HepG2 (cell line): ENCODE results near the gene GIPC1. TPM values are rescaled to one million over a fixed set of nuclear protein-coding genes. Genes with fewer than 3 reads are reported as not detected.

ENCODE experiments used
- ATAC-seq: fragments of 200-7000 bp; cut with Tn5 transposase; 3 replicates; pipeline ENCODE4 v1.9.1; 2020; ENCODE audit warnings: mild to moderate bottlenecking, moderate library complexity
- BruUV-seq: library from RNA; stranded (reverse); fragments of 400-500 nt; replicated peaks from 2 replicates; lab custom pipeline; 2021; lab: Mats Ljungman, UMichigan
- CTCF ChIA-PET: fragments of 300-600 bp; formaldehyde crosslinking; extraction: SDS; loops from one replicate; lab custom pipeline; 2021; ENCODE audit warnings: low total read pairs, inconsistent platforms, low intra/inter-chr PET ratio; lab: Yijun Ruan, JAX
- POLR2A ChIA-PET: fragments of 350-600 bp; sonication (Branson Sonifier 250); formaldehyde crosslinking; loops from one replicate; lab custom pipeline; 2020; ENCODE audit warnings: antibody characterized with exemption, inconsistent platforms; lab: Yijun Ruan, JAX
- DNase-seq: peaks from one replicate; pipeline ENCODE4 v3.0.0-alpha.2; 2015; ENCODE audit warnings: low spot score
- FAIRE-seq: peaks from 3 replicates; lab custom pipeline; 2011; peaks lifted over from hg19 to GRCh38; lab: Jason Lieb, UNC
- H2AFZ ChIP-seq: one replicate; pipeline ENCODE4 v1.6.1; 2011; ENCODE audit warnings: low read length, inconsistent platforms
- H3K27ac ChIP-seq: fragments of 300-600 bp; 3 replicates; pipeline ENCODE4 v1.8.0; 2011; ENCODE audit warnings: mixed run types, mild to moderate bottlenecking, mixed read lengths, low read length, inconsistent platforms; ENCODE audit not compliant: insufficient read depth; ENCODE audit errors: extremely low read length
- H3K27me3 ChIP-seq, 2 experiments: fragments of 200-600 bp in 1 of 2; 2 replicates in 1 of 2; 3 replicates in 1 of 2; pipeline versions ENCODE4 v1.6.0 to v1.8.0; 2011; ENCODE audit warnings: low read length in 2 of 2, mild to moderate bottlenecking in 2 of 2, moderate library complexity in 2 of 2, inconsistent platforms in 1 of 2; ENCODE audit not compliant: insufficient read depth in 2 of 2, control insufficient read depth in 1 of 2
- H3K36me3 ChIP-seq, 2 experiments: fragments of 200-600 bp in 1 of 2; replicated peaks in 1 of 2; 2 replicates in 1 of 2; 3 replicates in 1 of 2; pipeline versions ENCODE4 v1.5.1 to v1.8.0; 2011; ENCODE audit warnings: low read length in 2 of 2, inconsistent platforms in 1 of 2; ENCODE audit not compliant: insufficient read depth in 2 of 2, control insufficient read depth in 1 of 2
- H3K4me1 ChIP-seq: 2 replicates; pipeline ENCODE4 v1.5.1; 2012; ENCODE audit warnings: low read length, inconsistent platforms; ENCODE audit not compliant: insufficient read depth
- H3K4me2 ChIP-seq: 2 replicates; pipeline ENCODE4 v1.6.0; 2011; ENCODE audit warnings: low read depth, low read length, inconsistent platforms
- H3K4me3 ChIP-seq, 3 experiments: fragments of 200-600 bp in 1 of 3; sonication (generic), shearing (Covaris generic) in 1 of 3; replicated peaks in 1 of 3; 2 replicates each; pipeline ENCODE4 v1.5.1; 2011 to 2016; ENCODE audit warnings: low read length in 3 of 3, inconsistent platforms in 2 of 3, low read depth in 2 of 3, mild to moderate bottlenecking in 2 of 3, control low read depth in 1 of 3, mixed read lengths in 1 of 3; ENCODE audit not compliant: insufficient read depth in 1 of 3
- H3K79me2 ChIP-seq: one replicate; pipeline ENCODE4 v1.6.1; 2011; ENCODE audit warnings: low read length, inconsistent platforms; ENCODE audit not compliant: insufficient read depth
- H3K9ac ChIP-seq: 2 replicates; pipeline ENCODE4 v1.6.0; 2011; ENCODE audit warnings: mild to moderate bottlenecking, low read depth, low read length, inconsistent platforms; ENCODE audit not compliant: insufficient read depth
- H3K9me3 ChIP-seq: 2 replicates; pipeline ENCODE4 v1.5.1; 2012; ENCODE audit warnings: mild to moderate bottlenecking, low read length
- H4K20me1 ChIP-seq: 2 replicates; pipeline ENCODE4 v1.6.0; 2011; ENCODE audit warnings: inconsistent platforms, mild to moderate bottlenecking, low read length, moderate library complexity; ENCODE audit not compliant: insufficient read depth
- ASH2L ChIP-seq: fragments of 300-600, 200-600 bp; sonication (generic); IDR thresholded peaks from 2 replicates; pipeline ENCODE4 v1.7.0; 2017; ENCODE audit warnings: low read depth, mild to moderate bottlenecking, moderate library complexity, mixed read lengths, low read length; ENCODE audit not compliant: insufficient read length
- ETV6 ChIP-seq: sonication (generic); formaldehyde crosslinking; conservative IDR thresholded peaks from 2 replicates; pipeline ENCODE4 v1.4.0; 2020; ENCODE audit warnings: missing genetic modification reagents
- FOSL2 ChIP-seq: sonication (generic); formaldehyde crosslinking; IDR thresholded peaks from 2 replicates; pipeline ENCODE4 v1.4.0; 2020; ENCODE audit warnings: missing genetic modification reagents
- FOXA1 ChIP-seq, 2 experiments: fragments of 450-650 bp in 1 of 2; sonication (generic) in 1 of 2; formaldehyde crosslinking in 1 of 2; IDR thresholded peaks; 2 replicates each; pipeline versions ENCODE4 v1.4.0 to v1.6.1; 2016 to 2020; ENCODE audit warnings: missing genetic modification reagents in 1 of 2
- FOXC1 ChIP-seq: sonication (generic); formaldehyde crosslinking; IDR thresholded peaks from 2 replicates; pipeline ENCODE4 v1.8.0; 2022; ENCODE audit warnings: mild to moderate bottlenecking, missing genetic modification reagents, borderline replicate concordance
- PPARG ChIP-seq: conservative IDR thresholded peaks from 2 replicates; pipeline ENCODE4 v1.6.1; 2016; ENCODE audit warnings: missing biosample characterization, missing genetic modification reagents
- ZNF468 ChIP-seq: sonication (generic); formaldehyde crosslinking; IDR thresholded peaks from 2 replicates; pipeline ENCODE4 v1.8.0; 2022; ENCODE audit warnings: mild to moderate bottlenecking, moderate library complexity, missing genetic modification reagents
- ZNF768 ChIP-seq: sonication (generic); formaldehyde crosslinking; IDR thresholded peaks from 2 replicates; pipeline ENCODE4 v1.4.0; 2020; ENCODE audit warnings: missing genetic modification reagents
- WGBS: methylation state at CpG from one replicate; pipeline ENCODE4 v1.1.6; 2017; ENCODE audit warnings: low lambda C conversion rate; 5-methylcytosine and 5-hydroxymethylcytosine counted together
- in situ Hi-C: cut with HindIII; loops from 2 replicates; pipeline ENCODE4 v1.10.0; 2017; ENCODE audit warnings: low pct_unique_long_range_greater_than_20kb; ENCODE audit not compliant: extremely low pct_ligation_motif_present
- intact Hi-C: fragments of 100-400 bp; cut with micrococcal nuclease; formaldehyde crosslinking; loops from one replicate; pipeline ENCODE4 v1.10.0; 2022; ENCODE audit not compliant: unreplicated experiment
- polyA plus RNA-seq, 8 experiments: library from polyadenylated mRNA; depleted of rRNA in 3 of 8; stranded (reverse) in 7 of 8; unstranded in 1 of 8; fragments of >200 nt; fragmentation: Illumina TruSeq in 4 of 8; extraction: Trizol in 4 of 8; gene quantifications; 2 replicates each; pipeline versions ENCODE4 v1.2.1 to v1.2.3, GENCODE V29; 2011 to 2016; ENCODE audit warnings: low read depth in 4 of 8, missing spikeins in 1 of 8, mixed read lengths in 1 of 8; ENCODE audit not compliant: insufficient read depth in 1 of 8
- total RNA-seq, 5 experiments: library from RNA; depleted of rRNA; stranded (reverse); fragments of >200 nt; fragmentation: Illumina TruSeq; extraction: Trizol; gene quantifications; 2 replicates each; pipeline ENCODE4 v1.2.3, GENCODE V29; 2016; ENCODE audit warnings: low read depth in 1 of 5
- TF ChIP-seq, protein P1 (sequence below): sonication (generic); formaldehyde crosslinking; IDR thresholded peaks from 2 replicates; pipeline ENCODE4 v1.4.0; 2020; ENCODE audit warnings: missing genetic modification reagents, borderline replicate concordance
- TF ChIP-seq, protein P2 (sequence below): sonication (generic); formaldehyde crosslinking; IDR thresholded peaks from 2 replicates; pipeline ENCODE4 v1.4.0; 2020; ENCODE audit warnings: missing genetic modification reagents
- TF ChIP-seq, protein P3 (sequence below): sonication (generic); formaldehyde crosslinking; IDR thresholded peaks from 2 replicates; pipeline ENCODE4 v1.5.1; 2020; ENCODE audit warnings: mild to moderate bottlenecking, missing genetic modification reagents, moderate library complexity
- TF ChIP-seq, protein P4 (sequence below): sonication (generic); formaldehyde crosslinking; IDR thresholded peaks from 2 replicates; pipeline ENCODE4 v1.4.0; 2020; ENCODE audit warnings: missing genetic modification reagents
- TF ChIP-seq, protein P5 (sequence below): sonication (generic); formaldehyde crosslinking; IDR thresholded peaks from 2 replicates; pipeline ENCODE4 v1.4.0; 2020; ENCODE audit warnings: mild to moderate bottlenecking, missing genetic modification reagents

The GIPC1 gene
- total and polyA plus RNA-seq, 2 of the 13 experiments (the other 11 are each of a cell fraction or from before 2014, with no cell fraction given): 27.1 to 48.1 TPM

DNA sequence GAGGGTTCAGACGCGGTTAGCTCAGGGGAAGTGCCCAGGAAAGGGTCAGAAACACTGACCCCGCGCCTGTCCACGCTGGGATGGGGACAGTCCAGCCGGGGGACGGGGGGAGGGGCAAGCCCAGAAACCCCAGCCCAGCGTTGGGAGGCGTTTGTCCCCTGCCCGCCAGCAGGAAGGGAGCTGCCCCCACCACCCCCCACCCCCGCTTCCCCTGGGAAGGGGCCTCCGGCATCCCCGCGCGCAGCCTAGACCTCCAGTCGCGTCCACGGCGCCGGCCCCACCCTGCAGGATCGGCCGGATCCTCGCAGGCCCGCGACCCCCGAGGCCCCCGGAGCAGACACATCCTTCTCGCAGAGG is 277 bp downstream of the GIPC1 start:
- DNase-seq: no peak
- ChIA-PET POLR2A (interaction anchor here (0.9 to 8.5 kb wide), 5 partner anchors 17 to 76 kb away, joined by 3 to 123 read pairs (median 6); partner anchors contain the start of gene DNAJB1), CTCF (no interaction called here)
- H3K9me3 ChIP-seq: no peaks in the 10 kb centered on the region
- H2AFZ ChIP-seq: no peak overlapping the region
- ATAC-seq: no peak
- FAIRE-seq: no peak
- intact Hi-C loops: no loop called here
- peaks cover 13% of the 10 kb centered on the region for H3K79me2 ChIP-seq
- peak overlapping the region; percentile 84 to 88 (median 87) for H3K4me3 ChIP-seq
- BruUV-seq: no TSS peak
- no peaks in the 10 kb centered on the region for H3K27me3 ChIP-seq
- H3K9ac ChIP-seq: peak overlapping the region; percentile 70
- peaks cover 37% of the 10 kb centered on the region for H3K4me1 ChIP-seq
- no peaks in the 10 kb centered on the region for H3K36me3 ChIP-seq
- TF ChIP-seq, protein P1, sequence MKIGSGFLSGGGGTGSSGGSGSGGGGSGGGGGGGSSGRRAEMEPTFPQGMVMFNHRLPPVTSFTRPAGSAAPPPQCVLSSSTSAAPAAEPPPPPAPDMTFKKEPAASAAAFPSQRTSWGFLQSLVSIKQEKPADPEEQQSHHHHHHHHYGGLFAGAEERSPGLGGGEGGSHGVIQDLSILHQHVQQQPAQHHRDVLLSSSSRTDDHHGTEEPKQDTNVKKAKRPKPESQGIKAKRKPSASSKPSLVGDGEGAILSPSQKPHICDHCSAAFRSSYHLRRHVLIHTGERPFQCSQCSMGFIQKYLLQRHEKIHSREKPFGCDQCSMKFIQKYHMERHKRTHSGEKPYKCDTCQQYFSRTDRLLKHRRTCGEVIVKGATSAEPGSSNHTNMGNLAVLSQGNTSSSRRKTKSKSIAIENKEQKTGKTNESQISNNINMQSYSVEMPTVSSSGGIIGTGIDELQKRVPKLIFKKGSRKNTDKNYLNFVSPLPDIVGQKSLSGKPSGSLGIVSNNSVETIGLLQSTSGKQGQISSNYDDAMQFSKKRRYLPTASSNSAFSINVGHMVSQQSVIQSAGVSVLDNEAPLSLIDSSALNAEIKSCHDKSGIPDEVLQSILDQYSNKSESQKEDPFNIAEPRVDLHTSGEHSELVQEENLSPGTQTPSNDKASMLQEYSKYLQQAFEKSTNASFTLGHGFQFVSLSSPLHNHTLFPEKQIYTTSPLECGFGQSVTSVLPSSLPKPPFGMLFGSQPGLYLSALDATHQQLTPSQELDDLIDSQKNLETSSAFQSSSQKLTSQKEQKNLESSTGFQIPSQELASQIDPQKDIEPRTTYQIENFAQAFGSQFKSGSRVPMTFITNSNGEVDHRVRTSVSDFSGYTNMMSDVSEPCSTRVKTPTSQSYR: 0 out of 2 replicates have a peak, but pooled peaks have one; percentile 20
- TF ChIP-seq FOXC1 (CRISPR knock-in tag) (peak; percentile 19; the same call in 1 of the 2 replicates), FOXA1 (IDR thresholded peaks at IDR 0.05) (no peak), FOXA1 (CRISPR knock-in tag; IDR thresholded peaks at IDR 0.05) (no peak), ETV6 (CRISPR knock-in tag) (no peak), ASH2L (peak; percentile 8), FOSL2 (CRISPR knock-in tag) (no peak), ZNF468 (CRISPR knock-in tag) (no peak), PPARG (CRISPR knock-in tag) (no peak), ZNF768 (peak; percentile 27; the same call in 1 of the 2 replicates)
- TF ChIP-seq, protein P2, sequence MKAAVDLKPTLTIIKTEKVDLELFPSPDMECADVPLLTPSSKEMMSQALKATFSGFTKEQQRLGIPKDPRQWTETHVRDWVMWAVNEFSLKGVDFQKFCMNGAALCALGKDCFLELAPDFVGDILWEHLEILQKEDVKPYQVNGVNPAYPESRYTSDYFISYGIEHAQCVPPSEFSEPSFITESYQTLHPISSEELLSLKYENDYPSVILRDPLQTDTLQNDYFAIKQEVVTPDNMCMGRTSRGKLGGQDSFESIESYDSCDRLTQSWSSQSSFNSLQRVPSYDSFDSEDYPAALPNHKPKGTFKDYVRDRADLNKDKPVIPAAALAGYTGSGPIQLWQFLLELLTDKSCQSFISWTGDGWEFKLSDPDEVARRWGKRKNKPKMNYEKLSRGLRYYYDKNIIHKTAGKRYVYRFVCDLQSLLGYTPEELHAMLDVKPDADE (CRISPR knock-in tag): peak; percentile 51; the same call in 1 of the 2 replicates
- TF ChIP-seq, protein P3, sequence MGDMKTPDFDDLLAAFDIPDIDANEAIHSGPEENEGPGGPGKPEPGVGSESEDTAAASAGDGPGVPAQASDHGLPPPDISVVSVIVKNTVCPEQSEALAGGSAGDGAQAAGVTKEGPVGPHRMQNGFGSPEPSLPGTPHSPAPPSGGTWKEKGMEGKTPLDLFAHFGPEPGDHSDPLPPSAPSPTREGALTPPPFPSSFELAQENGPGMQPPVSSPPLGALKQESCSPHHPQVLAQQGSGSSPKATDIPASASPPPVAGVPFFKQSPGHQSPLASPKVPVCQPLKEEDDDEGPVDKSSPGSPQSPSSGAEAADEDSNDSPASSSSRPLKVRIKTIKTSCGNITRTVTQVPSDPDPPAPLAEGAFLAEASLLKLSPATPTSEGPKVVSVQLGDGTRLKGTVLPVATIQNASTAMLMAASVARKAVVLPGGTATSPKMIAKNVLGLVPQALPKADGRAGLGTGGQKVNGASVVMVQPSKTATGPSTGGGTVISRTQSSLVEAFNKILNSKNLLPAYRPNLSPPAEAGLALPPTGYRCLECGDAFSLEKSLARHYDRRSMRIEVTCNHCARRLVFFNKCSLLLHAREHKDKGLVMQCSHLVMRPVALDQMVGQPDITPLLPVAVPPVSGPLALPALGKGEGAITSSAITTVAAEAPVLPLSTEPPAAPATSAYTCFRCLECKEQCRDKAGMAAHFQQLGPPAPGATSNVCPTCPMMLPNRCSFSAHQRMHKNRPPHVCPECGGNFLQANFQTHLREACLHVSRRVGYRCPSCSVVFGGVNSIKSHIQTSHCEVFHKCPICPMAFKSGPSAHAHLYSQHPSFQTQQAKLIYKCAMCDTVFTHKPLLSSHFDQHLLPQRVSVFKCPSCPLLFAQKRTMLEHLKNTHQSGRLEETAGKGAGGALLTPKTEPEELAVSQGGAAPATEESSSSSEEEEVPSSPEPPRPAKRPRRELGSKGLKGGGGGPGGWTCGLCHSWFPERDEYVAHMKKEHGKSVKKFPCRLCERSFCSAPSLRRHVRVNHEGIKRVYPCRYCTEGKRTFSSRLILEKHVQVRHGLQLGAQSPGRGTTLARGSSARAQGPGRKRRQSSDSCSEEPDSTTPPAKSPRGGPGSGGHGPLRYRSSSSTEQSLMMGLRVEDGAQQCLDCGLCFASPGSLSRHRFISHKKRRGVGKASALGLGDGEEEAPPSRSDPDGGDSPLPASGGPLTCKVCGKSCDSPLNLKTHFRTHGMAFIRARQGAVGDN: no peak
- TF ChIP-seq, protein P4, sequence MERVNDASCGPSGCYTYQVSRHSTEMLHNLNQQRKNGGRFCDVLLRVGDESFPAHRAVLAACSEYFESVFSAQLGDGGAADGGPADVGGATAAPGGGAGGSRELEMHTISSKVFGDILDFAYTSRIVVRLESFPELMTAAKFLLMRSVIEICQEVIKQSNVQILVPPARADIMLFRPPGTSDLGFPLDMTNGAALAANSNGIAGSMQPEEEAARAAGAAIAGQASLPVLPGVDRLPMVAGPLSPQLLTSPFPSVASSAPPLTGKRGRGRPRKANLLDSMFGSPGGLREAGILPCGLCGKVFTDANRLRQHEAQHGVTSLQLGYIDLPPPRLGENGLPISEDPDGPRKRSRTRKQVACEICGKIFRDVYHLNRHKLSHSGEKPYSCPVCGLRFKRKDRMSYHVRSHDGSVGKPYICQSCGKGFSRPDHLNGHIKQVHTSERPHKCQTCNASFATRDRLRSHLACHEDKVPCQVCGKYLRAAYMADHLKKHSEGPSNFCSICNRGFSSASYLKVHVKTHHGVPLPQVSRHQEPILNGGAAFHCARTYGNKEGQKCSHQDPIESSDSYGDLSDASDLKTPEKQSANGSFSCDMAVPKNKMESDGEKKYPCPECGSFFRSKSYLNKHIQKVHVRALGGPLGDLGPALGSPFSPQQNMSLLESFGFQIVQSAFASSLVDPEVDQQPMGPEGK (CRISPR knock-in tag): peak; percentile 37; the same call in 1 of the 2 replicates
- TF ChIP-seq, protein P5, sequence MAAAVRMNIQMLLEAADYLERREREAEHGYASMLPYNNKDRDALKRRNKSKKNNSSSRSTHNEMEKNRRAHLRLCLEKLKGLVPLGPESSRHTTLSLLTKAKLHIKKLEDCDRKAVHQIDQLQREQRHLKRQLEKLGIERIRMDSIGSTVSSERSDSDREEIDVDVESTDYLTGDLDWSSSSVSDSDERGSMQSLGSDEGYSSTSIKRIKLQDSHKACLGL (CRISPR knock-in tag): 0 out of 2 replicates have a peak, but pooled peaks have one; percentile 1
- H3K27ac ChIP-seq: peak overlapping the region; percentile 40
- H3K4me2 ChIP-seq: peak overlapping the region; percentile 97
- no CpG with 5 or more reads among the region's 28 CpGs for WGBS
- H4K20me1 ChIP-seq: no peaks in the 10 kb centered on the region
- in situ Hi-C loops: no loop called here
